ENCODE data around the gene NAA16. TPM values are rescaled to one million over a fixed set of nuclear protein-coding genes. Genes with fewer than 3 reads are reported as not detected.

Gene NAA16
- total and polyA plus RNA-seq, 4 donors = 5.0 to 65.6 (median 16.4) TPM

- ATAC-seq (ENCODE audit: insufficient read depth, low FRiP score) (no peak), DNase-seq (no peak)
- WGBS, 2 donors = 81 to 83% methylated on average over 6 of the region's 6 CpGs
- H3K27ac ChIP-seq (ENCODE audit: low read depth in 1 of 2, low read length in 1 of 2) = no peak overlapping the region
- H3K9me3 ChIP-seq (ENCODE audit: control insufficient read depth in 4 of 4, insufficient read depth in 3 of 4, low read length in 3 of 4) = no peaks in the 10 kb centered on the region
- H3K9ac ChIP-seq (ENCODE audit: insufficient read depth in 1 of 2, low read length in 2 of 2) = peak overlapping the region in 1 of 2 donors; percentile 19
- no peaks in the 10 kb centered on the region for H3K27me3 ChIP-seq (ENCODE audit: control insufficient read depth in 3 of 3, insufficient read depth in 3 of 3, low read length in 2 of 3)
- no peak overlapping the region for H3K4me3 ChIP-seq
- H3K4me1 ChIP-seq (ENCODE audit: control insufficient read depth in 5 of 5, insufficient read depth in 5 of 5, low read length in 5 of 5) = peaks cover 0 to 31% (median 13%) of the 10 kb centered on the region in 5 donors
- no peaks in the 10 kb centered on the region for H3K36me3 ChIP-seq (ENCODE audit: control insufficient read depth in 4 of 4, insufficient read depth in 4 of 4, low read length in 4 of 4)
- TF ChIP-seq CTCF (IDR thresholded peaks at IDR 0.05; ENCODE audit: control extremely low read depth, extremely low read depth) = no peak
Observed at GRCh38 chr13:41313659-41314197, 2.7 kb downstream of the NAA16 start.

- no peak for ATAC-seq (ENCODE audit: insufficient read depth, low FRiP score)
- Histone ChIP-seq H3K9ac (ENCODE audit: insufficient read depth in 1 of 2, low read length in 2 of 2) (no peak overlapping the region), H3K4me3 (no peak overlapping the region), H3K27me3 (ENCODE audit: control insufficient read depth in 3 of 3, insufficient read depth in 3 of 3, low read length in 2 of 3) (no peaks in the 10 kb centered on the region), H3K36me3 (ENCODE audit: control insufficient read depth in 4 of 4, insufficient read depth in 4 of 4, low read length in 4 of 4) (no peaks in the 10 kb centered on the region), H3K27ac (ENCODE audit: low read depth in 1 of 2, low read length in 1 of 2) (no peak overlapping the region), H3K4me1 (ENCODE audit: control insufficient read depth in 5 of 5, insufficient read depth in 5 of 5, low read length in 5 of 5) (peaks cover 0 to 33% (median 13%) of the 10 kb centered on the region in 5 donors), H3K9me3 (ENCODE audit: control insufficient read depth in 4 of 4, insufficient read depth in 3 of 4, low read length in 3 of 4) (no peaks in the 10 kb centered on the region)
- TF ChIP-seq CTCF (IDR thresholded peaks at IDR 0.05; ENCODE audit: control extremely low read depth, extremely low read depth) = no peak
- 88 to 97% methylated on average over 5 of the region's 5 CpGs for WGBS, 2 donors
- DNase-seq = no peak
Observed at GRCh38 chr13:41315443-41316047, 4.5 kb downstream of the NAA16 start.

GRCh38 chr13:41317243-41317642 lies 6.2 kb downstream of the NAA16 start:
- ATAC-seq (ENCODE audit: insufficient read depth, low FRiP score) (no peak), DNase-seq (no peak)
- Histone ChIP-seq H3K9me3 (ENCODE audit: control insufficient read depth in 4 of 4, insufficient read depth in 3 of 4, low read length in 3 of 4) (no peaks in the 10 kb centered on the region), H3K4me3 (no peak overlapping the region), H3K27ac (ENCODE audit: low read depth in 1 of 2, low read length in 1 of 2) (no peak overlapping the region), H3K4me1 (ENCODE audit: control insufficient read depth in 5 of 5, insufficient read depth in 5 of 5, low read length in 5 of 5) (peaks cover 0 to 31% (median 13%) of the 10 kb centered on the region in 5 donors), H3K9ac (ENCODE audit: insufficient read depth in 1 of 2, low read length in 2 of 2) (no peak overlapping the region), H3K27me3 (ENCODE audit: control insufficient read depth in 3 of 3, insufficient read depth in 3 of 3, low read length in 2 of 3) (no peaks in the 10 kb centered on the region), H3K36me3 (ENCODE audit: control insufficient read depth in 4 of 4, insufficient read depth in 4 of 4, low read length in 4 of 4) (peaks cover 1 to 5% (median 4%) of the 10 kb centered on the region in 4 donors)
- no peak for TF ChIP-seq CTCF (IDR thresholded peaks at IDR 0.05; ENCODE audit: control extremely low read depth, extremely low read depth)
- WGBS, 2 donors = 90 to 94% methylated on average over 1 of the region's 1 CpG

Measured in lung (tissue), 12 donors.